Type B pancreatic cell (in vitro differentiated cells): Measurements from ENCODE around the gene NUP50. TPM values are rescaled to one million over a fixed set of nuclear protein-coding genes. Genes with fewer than 3 reads are reported as not detected.
A peak's percentile ranks its signal among the peaks of the same experiment; 100 is the strongest.

Experiments used
- DNase-seq: peaks from one replicate; pipeline ENCODE4 v3.0.0; 2021; ENCODE audit warnings: mixed read lengths; ENCODE audit not compliant: unreplicated experiment; ENCODE audit errors: extremely low spot score
- H3K27ac Mint-ChIP-seq: 2 replicates; pipeline ENCODE4 v1.8.0; 2021; ENCODE audit warnings: mild to moderate bottlenecking, mixed read lengths
- H3K27me3 Mint-ChIP-seq: 2 replicates; pipeline ENCODE4 v1.8.0; 2021; ENCODE audit warnings: mixed read lengths
- H3K36me3 Mint-ChIP-seq: 2 replicates; pipeline ENCODE4 v1.8.0; 2021; ENCODE audit warnings: mixed read lengths
- H3K4me1 Mint-ChIP-seq: one replicate; pipeline ENCODE4 v1.8.0; 2021; ENCODE audit warnings: mixed read lengths; ENCODE audit not compliant: unreplicated experiment
- H3K4me3 Mint-ChIP-seq: 2 replicates; pipeline ENCODE4 v1.8.0; 2021; ENCODE audit warnings: mild to moderate bottlenecking, mixed read lengths
- H3K9me3 Mint-ChIP-seq: 2 replicates; pipeline ENCODE4 v1.8.0; 2021; ENCODE audit warnings: mixed read lengths
- CTCF ChIP-seq: fragments of 200-600 bp; sonication (generic); conservative IDR thresholded peaks from 2 replicates; pipeline ENCODE4 v1.5.0; 2021; ENCODE audit warnings: antibody characterized with exemption, mild to moderate bottlenecking
- total RNA-seq: library from RNA; stranded (reverse); gene quantifications from 2 replicates; pipeline ENCODE4 v1.2.1, GENCODE V29; 2021; ENCODE audit warnings: low replicate concordance

Gene NUP50
- total RNA-seq, 1 donor from 2014 or later: 83.6 TPM

GRCh38 chr22:45200860-45201511 is 37.3 kb downstream of the NUP50 start:
- no peak overlapping the region for H3K4me3 Mint-ChIP-seq
- no peaks in the 10 kb centered on the region for H3K9me3 Mint-ChIP-seq
- peaks cover 3% of the 10 kb centered on the region for H3K36me3 Mint-ChIP-seq
- DNase-seq: no peak
- H3K27ac Mint-ChIP-seq: no peak overlapping the region
- peaks cover 14% of the 10 kb centered on the region for H3K4me1 Mint-ChIP-seq
- H3K27me3 Mint-ChIP-seq: no peaks in the 10 kb centered on the region
- no peak for TF ChIP-seq CTCF

- no peak for TF ChIP-seq CTCF
- H3K27ac Mint-ChIP-seq: peak overlapping the region; percentile 2
- H3K27me3 Mint-ChIP-seq: no peaks in the 10 kb centered on the region
- H3K4me3 Mint-ChIP-seq: no peak overlapping the region
- DNase-seq: no peak
- peaks cover 3% of the 10 kb centered on the region for H3K36me3 Mint-ChIP-seq
- H3K4me1 Mint-ChIP-seq: peaks cover 14% of the 10 kb centered on the region
- H3K9me3 Mint-ChIP-seq: no peaks in the 10 kb centered on the region
Observed at GRCh38 chr22:45201678-45202332, 38.1 kb downstream of the NUP50 start.

- peaks cover 3% of the 10 kb centered on the region for H3K36me3 Mint-ChIP-seq
- H3K27ac Mint-ChIP-seq: no peak overlapping the region
- TF ChIP-seq CTCF: no peak
- H3K9me3 Mint-ChIP-seq: no peaks in the 10 kb centered on the region
- peaks cover 14% of the 10 kb centered on the region for H3K4me1 Mint-ChIP-seq
- H3K27me3 Mint-ChIP-seq: no peaks in the 10 kb centered on the region
- no peak for DNase-seq
- no peak overlapping the region for H3K4me3 Mint-ChIP-seq
Observed at GRCh38 chr22:45202333-45203149, 38.8 kb downstream of the NUP50 start.

GRCh38 chr22:45203150-45203951 is 39.6 kb downstream of the NUP50 start:
- Mint-ChIP-seq H3K9me3 (no peaks in the 10 kb centered on the region), H3K27ac (no peak overlapping the region), H3K36me3 (peaks cover 3% of the 10 kb centered on the region), H3K27me3 (no peaks in the 10 kb centered on the region), H3K4me3 (no peak overlapping the region), H3K4me1 (peaks cover 21% of the 10 kb centered on the region)
- TF ChIP-seq CTCF: no peak
- no peak for DNase-seq

- no peak for TF ChIP-seq CTCF
- DNase-seq: no peak
- Mint-ChIP-seq H3K4me3 (no peak overlapping the region), H3K36me3 (peaks cover 3% of the 10 kb centered on the region), H3K9me3 (no peaks in the 10 kb centered on the region), H3K27me3 (no peaks in the 10 kb centered on the region), H3K27ac (no peak overlapping the region), H3K4me1 (peaks cover 26% of the 10 kb centered on the region)
Observed at GRCh38 chr22:45204241-45204640, 40.5 kb downstream of the NUP50 start.
